Uterus (tissue), 4 donors: ENCODE results near the gene TOX3. TPM values are rescaled to one million over a fixed set of nuclear protein-coding genes. Genes with fewer than 3 reads are reported as not detected.

Experiments used
- DNase-seq, 2 donors: peaks; one replicate each; pipeline ENCODE4 v3.0.0-alpha.2; 2019 to 2020
- H3K27ac ChIP-seq, 2 donors: fragments of 200-600 bp; sonication (generic); 1 replicate in 1 of 2; 2 replicates in 1 of 2; pipeline ENCODE4 v1.5.1; 2016 to 2018
- H3K27me3 ChIP-seq, 2 donors: fragments of 200-600 bp; sonication (generic); one replicate each; pipeline ENCODE4 v1.5.1; 2018 to 2019; ENCODE audit warnings: control low read depth in 1 of 2
- H3K36me3 ChIP-seq, 2 donors: fragments of 200-600 bp; sonication (generic); one replicate each; pipeline ENCODE4 v1.5.1; 2019; ENCODE audit warnings: control low read depth in 1 of 2
- H3K4me1 ChIP-seq, 2 donors: fragments of 200-600 bp; sonication (generic); one replicate each; pipeline ENCODE4 v1.5.1; 2018 to 2019; ENCODE audit warnings: control low read depth in 1 of 2
- H3K4me3 ChIP-seq, 2 donors: fragments of 200-600 bp; sonication (generic); 1 replicate in 1 of 2; 2 replicates in 1 of 2; pipeline ENCODE4 v1.5.1; 2018 to 2019; ENCODE audit warnings: mild to moderate bottlenecking in 1 of 2
- H3K9me3 ChIP-seq, 2 donors: fragments of 200-600 bp; sonication (generic); one replicate each; pipeline ENCODE4 v1.5.1; 2019; ENCODE audit warnings: control low read depth in 1 of 2
- CTCF ChIP-seq, 4 experiments: fragments of 200-600 bp in 2 of 4; fragments of 450-650 bp in 2 of 4; sonication (generic) in 2 of 4; IDR thresholded peaks; one replicate each; pipeline ENCODE4 v1.5.1; 2016 to 2019; ENCODE audit warnings: antibody characterized with exemption in 4 of 4, mild to moderate bottlenecking in 2 of 4, moderate library complexity in 1 of 4
- POLR2A ChIP-seq, 2 donors: fragments of 450-650 bp; IDR thresholded peaks; one replicate each; pipeline ENCODE4 v1.6.1; 2016; ENCODE audit warnings: antibody characterized with exemption in 2 of 2, mild to moderate bottlenecking in 1 of 2, moderate library complexity in 1 of 2
- intact Hi-C: fragments of 100-400 bp; cut with DNase I; formaldehyde crosslinking; loops from one replicate; pipeline ENCODE4 v1.15.1; 2023; ENCODE audit warnings: low total_unique reads
- total RNA-seq, 4 donors: library from RNA; depleted of rRNA in 3 of 4; stranded (reverse); fragments of >200 nt in 3 of 4; gene quantifications; one replicate each; pipeline versions ENCODE4 v1.1.0 to v1.2.4, GENCODE V29; 2014 to 2023
- donor health status: DM: yes; HTN: yes; CAD: no.

TOX3 gene
- total RNA-seq, 4 donors from 2014 or later: 0.55 to 1.2 TPM; not detected in 2

GRCh38 chr16:52545222-52545897 is 1.6 kb downstream of the TOX3 start:
- TF ChIP-seq CTCF (IDR thresholded peaks at IDR 0.05): no peak
- TF ChIP-seq POLR2A (IDR thresholded peaks at IDR 0.05): no peak
- Histone ChIP-seq H3K4me1 (peaks cover 0 to 8% of the 10 kb centered on the region in 2 donors), H3K9me3 (no peaks in the 10 kb centered on the region), H3K4me3 (peak overlapping the region in 1 of 2 donors; percentile 28), H3K27ac (no peak overlapping the region), H3K36me3 (no peaks in the 10 kb centered on the region), H3K27me3 (peaks cover 3 to 34% of the 10 kb centered on the region in 2 donors)
- no peak for DNase-seq
- intact Hi-C loops: no loop called here

GRCh38 chr16:52544703-52545102 is 2.2 kb downstream of the TOX3 start:
- Histone ChIP-seq H3K27me3 (peaks cover 3 to 34% of the 10 kb centered on the region in 2 donors), H3K4me3 (no peak overlapping the region), H3K4me1 (peaks cover 0 to 8% of the 10 kb centered on the region in 2 donors), H3K9me3 (no peaks in the 10 kb centered on the region), H3K36me3 (no peaks in the 10 kb centered on the region), H3K27ac (no peak overlapping the region)
- no peak for DNase-seq
- intact Hi-C loops: no loop called here
- TF ChIP-seq POLR2A (IDR thresholded peaks at IDR 0.05) (no peak), CTCF (IDR thresholded peaks at IDR 0.05) (no peak)

- no peak overlapping the region for H3K27ac ChIP-seq
- H3K4me1 ChIP-seq: peaks cover 0 to 8% of the 10 kb centered on the region in 2 donors
- DNase-seq: no peak
- H3K9me3 ChIP-seq: no peaks in the 10 kb centered on the region
- H3K27me3 ChIP-seq: peaks cover 3 to 34% of the 10 kb centered on the region in 2 donors
- intact Hi-C loops: no loop called here
- no peaks in the 10 kb centered on the region for H3K36me3 ChIP-seq
- H3K4me3 ChIP-seq: no peak overlapping the region
- TF ChIP-seq CTCF (IDR thresholded peaks at IDR 0.05) (no peak), POLR2A (IDR thresholded peaks at IDR 0.05) (no peak)
Observed at GRCh38 chr16:52543654-52544053, 3.3 kb downstream of the TOX3 start.

- Histone ChIP-seq H3K36me3 (no peaks in the 10 kb centered on the region), H3K27me3 (peaks cover under 1 to 28% of the 10 kb centered on the region in 2 donors)
- no peak for DNase-seq
Observed at GRCh38 chr16:52540910-52541309, 6.0 kb downstream of the TOX3 start.

More at GRCh38 chr16:52540910-52541309, 6.0 kb downstream of the TOX3 start:
- Histone ChIP-seq H3K4me3 (no peak overlapping the region), H3K9me3 (no peaks in the 10 kb centered on the region), H3K4me1 (peaks cover 0 to 5% of the 10 kb centered on the region in 2 donors), H3K27ac (no peak overlapping the region)
- intact Hi-C loops: no loop called here
- no peak for TF ChIP-seq POLR2A (IDR thresholded peaks at IDR 0.05)
- no peak for TF ChIP-seq CTCF (IDR thresholded peaks at IDR 0.05)
